ENCODE measurements around the gene TICRR. TPM values are rescaled to one million over a fixed set of nuclear protein-coding genes. Genes with fewer than 3 reads are reported as not detected.

The TICRR gene
- total RNA-seq, 1 donor from 2014 or later = 0.37 TPM

GRCh38 chr15:89673165-89673512 lies 97.9 kb downstream of the TICRR start:
- no peak for DNase-seq (ENCODE audit: low spot score)

DNA sequence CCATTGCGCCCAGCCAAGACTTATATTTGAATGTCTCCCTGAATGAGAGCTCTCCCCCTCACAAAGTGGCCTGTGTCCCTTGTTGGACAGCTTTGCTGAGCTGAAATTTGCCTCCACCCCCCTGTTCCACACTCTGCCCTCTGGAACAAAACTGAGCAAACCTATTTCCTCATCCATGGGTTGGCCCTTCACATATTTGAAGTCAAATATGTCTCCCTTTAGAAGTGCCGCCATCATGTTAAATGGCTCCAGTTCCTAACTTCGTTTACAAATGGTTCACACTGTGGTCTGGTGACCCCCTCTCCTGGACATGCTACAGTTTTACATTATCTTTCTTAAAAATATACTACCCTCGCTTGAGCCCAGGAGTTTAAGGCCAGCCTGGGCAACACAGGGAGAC lies 99.3 kb downstream of the TICRR start:
- no peak for DNase-seq (ENCODE audit: low spot score)

GRCh38 chr15:89675606-89676005 lies 100.3 kb downstream of the TICRR start:
- no peak for DNase-seq (ENCODE audit: low spot score)

- no peak for DNase-seq (ENCODE audit: low spot score)
Measured at GRCh38 chr15:89677381-89677780, 102.1 kb downstream of the TICRR start.

Other genes starting within 250 kb of the TICRR start
- 56.2 TPM for gene POLG, start 240.6 kb upstream of the TICRR start, total RNA-seq
- not detected for gene RHCG, start 78.9 kb upstream of the TICRR start, total RNA-seq
- gene KIF7, start 80.0 kb downstream of the TICRR start, total RNA-seq = 6.1 TPM
- 0.89 TPM for gene PLIN1, start 103.9 kb downstream of the TICRR start, total RNA-seq
- gene PEX11A, start 115.3 kb downstream of the TICRR start, total RNA-seq = 13.7 TPM
- gene WDR93, start 115.3 kb downstream of the TICRR start, total RNA-seq = 0.49 TPM
- 4.6 TPM for gene MESP1, start 175.8 kb downstream of the TICRR start, total RNA-seq
- gene MESP2, start 200.9 kb downstream of the TICRR start, total RNA-seq = 0.75 TPM
- 1,600 TPM for gene ANPEP, start 239.4 kb downstream of the TICRR start, total RNA-seq

Measured in mucosa of gallbladder (tissue), 1 donor.